Measurements from ENCODE around the gene MAPK8IP3.

The MAPK8IP3 gene

GRCh38 chr16:1772362-1772907, 66.4 kb downstream of the MAPK8IP3 start, which contains the start of gene EME2:
Gene EME2 (plus strand): TSS chr16:1772810. CDS start chr16:1773228, 418 bp downstream.
- DNase-seq, result peak in 4 of 51 donors; percentile 27 to 57 (median 42)

GRCh38 chr16:1772908-1773702, 67.1 kb downstream of the MAPK8IP3 start, which contains the start of gene MRPS34:
Gene MRPS34 (minus strand): TSS chr16:1773134. CDS start chr16:1773119, 15 bp downstream.
- DNase-seq, result peak; percentile 27 to 84 (median 68)

GRCh38 chr16:1773703-1774447, 67.9 kb downstream of the MAPK8IP3 start:
- DNase-seq, result peak in 12 of 51 donors; percentile 17 to 47 (median 38)

- DNase-seq, result no peak
Measured at GRCh38 chr16:1774448-1774780, 68.4 kb downstream of the MAPK8IP3 start.

- DNase-seq, result no peak
Measured at GRCh38 chr16:1775006-1775845, 69.2 kb downstream of the MAPK8IP3 start.

GRCh38 chr16:1775846-1776671, 70.1 kb downstream of the MAPK8IP3 start:
- DNase-seq, result no peak

- no peak for DNase-seq
Measured at GRCh38 chr16:1776672-1776955, 70.6 kb downstream of the MAPK8IP3 start.

- no peak for DNase-seq
Measured at GRCh38 chr16:1776991-1777374, 71.0 kb downstream of the MAPK8IP3 start.

- no peak for DNase-seq
Measured at GRCh38 chr16:1777375-1778199, 71.6 kb downstream of the MAPK8IP3 start.

- no peak for DNase-seq
Measured at GRCh38 chr16:1778200-1779179, 72.5 kb downstream of the MAPK8IP3 start.

- no peak for DNase-seq
Measured at GRCh38 chr16:1779234-1779701, 73.3 kb downstream of the MAPK8IP3 start.

- DNase-seq, result peak in 1 of 51 donors; percentile 20
Measured at GRCh38 chr16:1779741-1780676, 74.0 kb downstream of the MAPK8IP3 start.

GRCh38 chr16:1780677-1781072, 74.7 kb downstream of the MAPK8IP3 start:
- no peak for DNase-seq

- no peak for DNase-seq
Measured at GRCh38 chr16:1781254-1781653, 75.3 kb downstream of the MAPK8IP3 start.

- no peak for DNase-seq
Measured at GRCh38 chr16:1781758-1782407, 75.9 kb downstream of the MAPK8IP3 start.

- DNase-seq, result peak; percentile 83 to 100 (median 100)
Measured at GRCh38 chr16:1782408-1783264, 76.6 kb downstream of the MAPK8IP3 start, which contains the start of the genes NUBP2 and SPSB3. Gene NUBP2 (plus strand): TSS chr16:1782960. CDS start chr16:1783021, 61 bp downstream. Gene SPSB3 (minus strand): TSS chr16:1782571. CDS start chr16:1781483, 1,088 bp downstream.

Data from hypothalamus (tissue), 51 donors.